Fibroblast of skin of scalp (primary cell): ENCODE results near the gene TP53RK.

Experiments used
- DNase-seq: peaks from one replicate; pipeline ENCODE4 v3.0.0-alpha.2; 2013

TP53RK gene

GRCh38 chr20:46706242-46706641 is 17.0 kb upstream of the TP53RK start:
- no peak for DNase-seq

GRCh38 chr20:46705378-46705729 is 16.1 kb upstream of the TP53RK start:
- peak; percentile 65 for DNase-seq

GRCh38 chr20:46704714-46705377 is 15.6 kb upstream of the TP53RK start:
- peak; percentile 40 for DNase-seq

- DNase-seq, result no peak
Observed at GRCh38 chr20:46703435-46703834, 14.2 kb upstream of the TP53RK start.

- no peak for DNase-seq
Observed at GRCh38 chr20:46702447-46703203, 13.4 kb upstream of the TP53RK start.

- no peak for DNase-seq
Observed at GRCh38 chr20:46701986-46702385, 12.7 kb upstream of the TP53RK start.

GRCh38 chr20:46701556-46701955 is 12.3 kb upstream of the TP53RK start:
- DNase-seq, result no peak

- no peak for DNase-seq
Observed at GRCh38 chr20:46701057-46701456, 11.8 kb upstream of the TP53RK start.

- no peak for DNase-seq
Observed at GRCh38 chr20:46700481-46700880, 11.2 kb upstream of the TP53RK start.

GRCh38 chr20:46699651-46700359 is 10.6 kb upstream of the TP53RK start:
- DNase-seq, result peak; percentile 49

GRCh38 chr20:46698788-46699187 is 9.5 kb upstream of the TP53RK start:
- no peak for DNase-seq

GRCh38 chr20:46696791-46697279 is 7.6 kb upstream of the TP53RK start:
- DNase-seq, result no peak

GRCh38 chr20:46695892-46696291 is 6.6 kb upstream of the TP53RK start:
- DNase-seq, result peak; percentile 62

GRCh38 chr20:46694484-46694883 is 5.2 kb upstream of the TP53RK start:
- peak; percentile 63 for DNase-seq

GRCh38 chr20:46691196-46691595 is 2.0 kb upstream of the TP53RK start:
- DNase-seq, result no peak

- no peak for DNase-seq
Observed at GRCh38 chr20:46690219-46691106, 1.2 kb upstream of the TP53RK start.

- DNase-seq, result no peak
Observed at GRCh38 chr20:46689754-46690085, 476 bp upstream of the TP53RK start.

- no peak for DNase-seq
Observed at GRCh38 chr20:46688151-46689081, 828 bp downstream of the TP53RK start.

- peak; percentile 79 for DNase-seq
Observed at GRCh38 chr20:46683939-46684750, 5.1 kb downstream of the TP53RK start.

- no peak for DNase-seq
Observed at GRCh38 chr20:46683668-46683938, 5.6 kb downstream of the TP53RK start.
